Omental fat pad (tissue), 4 donors: ENCODE measurements around the gene DSCAM. TPM values are rescaled to one million over a fixed set of nuclear protein-coding genes. Genes with fewer than 3 reads are reported as not detected.

Experiments
- ATAC-seq: fragments of 150-250 bp; one replicate; pipeline ENCODE4 v1.9.1; 2016; ENCODE audit warnings: mild to moderate bottlenecking, moderate library complexity; ENCODE audit not compliant: low FRiP score
- DNase-seq: peaks from one replicate; pipeline ENCODE4 v3.0.0-alpha.2; 2019; ENCODE audit warnings: low spot score
- CTCF ChIP-seq, 3 donors: fragments of 450-650 bp; IDR thresholded peaks; one replicate each; pipeline ENCODE4 v1.5.1; 2016 to 2017; ENCODE audit warnings: antibody characterized with exemption in 3 of 3, mild to moderate bottlenecking in 3 of 3, moderate library complexity in 2 of 3
- total RNA-seq, 4 donors: library from RNA; depleted of rRNA; stranded (reverse); fragments of >200 nt; gene quantifications; one replicate each; pipeline ENCODE4 v1.1.0, GENCODE V29; 2016

DSCAM gene
- total RNA-seq, 4 donors from 2014 or later: 0.16 TPM; not detected in 3

- DNase-seq (no peak), ATAC-seq (no peak)
- no peak for TF ChIP-seq CTCF (IDR thresholded peaks at IDR 0.05)
Observed at GRCh38 chr21:40684726-40685125, 162.2 kb downstream of the DSCAM start.

- TF ChIP-seq CTCF (IDR thresholded peaks at IDR 0.05): no peak
- DNase-seq: no peak
- no peak for ATAC-seq
Observed at GRCh38 chr21:40683349-40683748, 163.6 kb downstream of the DSCAM start.

DNA sequence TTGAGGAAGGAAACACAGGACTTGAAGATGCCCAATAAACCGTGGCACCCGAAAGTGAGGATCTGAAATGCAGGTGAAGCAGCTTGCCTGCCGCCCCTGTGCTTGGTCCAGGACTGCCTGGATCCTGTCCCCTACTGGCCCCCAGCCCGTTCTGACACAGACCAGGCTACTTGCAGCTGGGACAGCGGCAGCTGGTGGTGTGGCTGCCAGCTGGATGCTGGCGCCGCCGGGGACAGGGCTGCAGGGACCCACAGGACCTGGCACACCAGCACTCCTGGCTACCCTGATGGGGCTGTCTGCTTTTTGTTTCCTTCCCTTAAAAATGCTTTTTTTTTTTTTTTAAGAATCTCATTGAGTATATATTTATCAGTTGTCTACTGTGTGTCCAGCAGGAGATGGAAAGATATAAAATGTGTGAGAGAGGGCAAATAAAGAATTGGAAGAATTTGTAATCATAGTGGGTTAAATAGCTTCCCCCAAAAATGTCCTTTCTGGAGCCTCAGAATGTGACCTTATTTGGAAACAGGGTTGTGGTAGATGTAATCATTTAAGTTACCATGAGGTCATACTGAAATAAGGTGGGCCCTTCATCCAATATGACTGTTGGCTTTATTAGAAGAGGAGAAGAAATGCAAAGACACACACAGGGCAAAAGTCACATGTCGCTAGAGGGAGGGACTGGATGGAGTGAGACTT is 165.6 kb downstream of the DSCAM start:
- no peak for DNase-seq
- TF ChIP-seq CTCF (IDR thresholded peaks at IDR 0.05): no peak
- no peak for ATAC-seq

- ATAC-seq (no peak), DNase-seq (no peak)
- no peak for TF ChIP-seq CTCF (IDR thresholded peaks at IDR 0.05)
Observed at GRCh38 chr21:40680311-40680710, 166.6 kb downstream of the DSCAM start.

DNA sequence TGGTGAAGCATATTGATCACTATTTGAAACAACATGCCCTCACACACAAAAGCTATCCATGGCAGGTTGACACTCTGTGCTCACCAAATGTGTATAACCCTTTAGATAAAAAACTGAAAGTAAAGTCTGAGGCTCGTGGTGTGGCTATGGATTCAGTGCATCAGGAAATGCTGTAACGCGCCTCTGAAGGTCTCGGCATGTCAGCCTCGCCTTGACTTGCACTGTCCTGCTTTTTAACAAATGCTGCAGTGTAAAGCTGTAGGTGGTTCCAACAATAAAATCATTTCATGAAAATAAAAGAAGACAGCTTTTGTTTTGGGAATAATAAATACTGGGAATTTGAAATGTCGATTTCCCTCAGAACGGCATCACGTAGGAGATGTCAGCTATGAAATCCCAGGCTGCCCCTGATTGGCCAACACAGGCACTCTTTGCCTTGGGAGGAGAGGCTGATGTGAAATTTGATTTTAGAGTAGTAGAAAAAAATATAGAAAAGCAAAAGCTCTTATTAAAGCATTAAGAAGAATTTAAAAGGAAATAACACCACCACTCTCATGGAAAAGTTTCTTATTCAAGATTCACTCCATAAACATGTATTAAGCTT is 168.2 kb downstream of the DSCAM start:
- ATAC-seq: no peak
- TF ChIP-seq CTCF (IDR thresholded peaks at IDR 0.05): no peak
- no peak for DNase-seq

- ATAC-seq (no peak), DNase-seq (no peak)
- TF ChIP-seq CTCF (IDR thresholded peaks at IDR 0.05): no peak
Observed at GRCh38 chr21:40675017-40675416, 171.9 kb downstream of the DSCAM start.

DNA sequence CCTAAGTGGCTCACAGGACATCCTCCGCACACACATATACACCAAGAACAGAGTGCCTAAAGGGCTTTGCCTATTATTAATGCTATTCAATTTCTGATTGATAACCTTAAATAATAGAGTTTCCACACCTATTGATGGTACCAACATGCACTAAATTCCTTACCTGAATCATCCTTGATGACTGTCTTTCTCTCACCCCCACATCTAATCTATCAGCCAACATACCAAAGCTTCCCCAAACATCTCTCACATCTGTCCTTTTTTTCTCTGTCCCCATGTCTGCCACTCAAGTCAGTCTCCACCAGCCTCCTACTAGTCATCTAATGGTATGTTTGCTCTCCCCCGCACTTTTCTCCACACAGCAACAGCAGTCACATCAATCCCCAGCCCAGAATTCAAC is 174.4 kb downstream of the DSCAM start:
- no peak for DNase-seq
- no peak for TF ChIP-seq CTCF (IDR thresholded peaks at IDR 0.05)
- ATAC-seq: no peak
